ENCODE results near the gene RIPPLY1. TPM values are rescaled to one million over a fixed set of nuclear protein-coding genes. Genes with fewer than 3 reads are reported as not detected.

Gene RIPPLY1
- total RNA-seq, 1 donor from 2014 or later, result not detected

- FAIRE-seq (no peak), DNase-seq (ENCODE audit: low read depth) (no peak)
- H3K4me3 ChIP-seq (ENCODE audit: low read depth, low read length), result no peak overlapping the region
- TF ChIP-seq CTCF (IDR thresholded peaks at IDR 0.05; ENCODE audit: insufficient read depth, low read length, severe bottlenecking), result no peak
- H3K36me3 ChIP-seq (ENCODE audit: control insufficient read depth, insufficient read depth, low read length), result no peaks in the 10 kb centered on the region
- no peaks in the 10 kb centered on the region for H3K27me3 ChIP-seq (ENCODE audit: control insufficient read depth, insufficient read depth, low read length)
Observed at GRCh38 chrX:106949366-106949765, 46.2 kb upstream of the RIPPLY1 start.

- Histone ChIP-seq H3K27me3 (ENCODE audit: control insufficient read depth, insufficient read depth, low read length) (no peaks in the 10 kb centered on the region), H3K36me3 (ENCODE audit: control insufficient read depth, insufficient read depth, low read length) (no peaks in the 10 kb centered on the region), H3K4me3 (ENCODE audit: low read depth, low read length) (no peak overlapping the region)
- FAIRE-seq (no peak), DNase-seq (ENCODE audit: low read depth) (peak; percentile 74)
- TF ChIP-seq CTCF (IDR thresholded peaks at IDR 0.05; ENCODE audit: insufficient read depth, low read length, severe bottlenecking), result no peak
Observed at GRCh38 chrX:106948641-106949040, 45.5 kb upstream of the RIPPLY1 start.

- FAIRE-seq, result no peak
- no peaks in the 10 kb centered on the region for H3K36me3 ChIP-seq (ENCODE audit: control insufficient read depth, insufficient read depth, low read length)
- no peak for TF ChIP-seq CTCF (IDR thresholded peaks at IDR 0.05; ENCODE audit: insufficient read depth, low read length, severe bottlenecking)
- DNase-seq (ENCODE audit: low read depth), result no peak
- H3K27me3 ChIP-seq (ENCODE audit: control insufficient read depth, insufficient read depth, low read length), result no peaks in the 10 kb centered on the region
- no peak overlapping the region for H3K4me3 ChIP-seq (ENCODE audit: low read depth, low read length)
Observed at GRCh38 chrX:106946464-106946863, 43.3 kb upstream of the RIPPLY1 start.

- Histone ChIP-seq H3K27me3 (ENCODE audit: control insufficient read depth, insufficient read depth, low read length) (no peaks in the 10 kb centered on the region), H3K36me3 (ENCODE audit: control insufficient read depth, insufficient read depth, low read length) (peaks cover 2% of the 10 kb centered on the region), H3K4me3 (ENCODE audit: low read depth, low read length) (no peak overlapping the region)
- no peak for TF ChIP-seq CTCF (IDR thresholded peaks at IDR 0.05; ENCODE audit: insufficient read depth, low read length, severe bottlenecking)
- DNase-seq (ENCODE audit: low read depth) (no peak), FAIRE-seq (no peak)
Observed at GRCh38 chrX:106940068-106940467, 36.9 kb upstream of the RIPPLY1 start.

- DNase-seq (ENCODE audit: low read depth) (no peak), FAIRE-seq (no peak)
Observed at GRCh38 chrX:106939566-106939965, 36.4 kb upstream of the RIPPLY1 start.

More at GRCh38 chrX:106939566-106939965, 36.4 kb upstream of the RIPPLY1 start:
- Histone ChIP-seq H3K27me3 (ENCODE audit: control insufficient read depth, insufficient read depth, low read length) (no peaks in the 10 kb centered on the region), H3K4me3 (ENCODE audit: low read depth, low read length) (no peak overlapping the region), H3K36me3 (ENCODE audit: control insufficient read depth, insufficient read depth, low read length) (peaks cover 2% of the 10 kb centered on the region)
- TF ChIP-seq CTCF (IDR thresholded peaks at IDR 0.05; ENCODE audit: insufficient read depth, low read length, severe bottlenecking), result no peak

Data from bronchial epithelial cell (primary cell).